Measurements from ENCODE around the gene PDHA1.

Gene PDHA1

GRCh38 chrX:19375546-19375945 is 31.8 kb downstream of the PDHA1 start:
- no peak for DNase-seq (ENCODE audit: low spot score)

DNA sequence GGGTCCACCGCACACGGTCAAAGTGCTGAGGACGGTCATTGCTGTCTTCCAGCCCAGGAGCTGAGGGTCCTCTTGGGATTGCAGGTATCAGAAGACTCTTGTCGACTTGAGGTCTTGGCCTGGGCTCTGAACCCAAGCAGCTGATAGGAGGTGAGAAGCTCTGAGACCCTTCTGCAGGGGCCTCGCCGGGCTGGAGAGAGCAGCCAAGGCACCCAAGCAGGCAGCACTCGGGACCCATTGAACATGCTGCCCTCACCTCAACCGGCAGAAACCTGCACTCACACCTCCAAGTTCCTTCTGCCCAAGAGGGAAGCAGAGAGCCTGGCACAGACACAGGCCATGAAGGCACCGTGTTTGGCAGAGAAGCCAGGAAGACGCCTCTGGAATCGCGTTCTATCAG is 34.1 kb downstream of the PDHA1 start:
- DNase-seq (ENCODE audit: low spot score), result no peak

GRCh38 chrX:19381326-19381725 is 37.6 kb downstream of the PDHA1 start:
- no peak for DNase-seq (ENCODE audit: low spot score)

- DNase-seq (ENCODE audit: low spot score), result peak; percentile 74
Measured at GRCh38 chrX:19382555-19383145, 38.9 kb downstream of the PDHA1 start.

GRCh38 chrX:19386679-19387078 is 43.0 kb downstream of the PDHA1 start:
- DNase-seq (ENCODE audit: low spot score), result no peak

DNA sequence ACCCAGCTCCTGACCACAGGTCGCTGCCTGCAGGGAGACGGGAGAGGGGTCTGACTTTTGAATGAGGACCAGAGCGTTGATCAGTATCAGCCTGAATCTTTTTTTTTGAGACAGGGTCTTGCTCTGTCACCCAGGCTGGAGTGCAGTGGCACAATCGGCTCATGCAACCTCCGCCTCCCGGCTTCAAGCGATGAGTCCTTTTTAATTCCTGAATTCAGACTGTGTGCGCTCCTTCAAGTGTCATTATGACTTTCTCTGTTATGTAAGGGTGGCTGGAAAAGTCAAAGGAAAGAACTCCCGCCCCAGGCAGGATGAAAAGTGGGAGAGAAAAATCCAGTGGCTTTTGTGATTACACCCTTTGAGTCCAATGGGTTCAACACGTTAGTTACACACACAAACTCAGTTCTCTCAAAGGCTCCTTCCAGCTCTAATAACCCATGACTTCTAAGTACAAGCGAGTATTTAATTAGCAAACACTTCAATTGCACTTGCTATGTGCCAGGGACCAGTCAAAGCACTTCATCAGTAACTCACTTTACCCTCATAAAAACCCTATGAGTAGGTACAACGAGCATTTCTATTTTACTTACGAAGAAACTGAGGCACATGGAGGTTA is 44.4 kb downstream of the PDHA1 start:
- no peak for DNase-seq (ENCODE audit: low spot score)

DNA sequence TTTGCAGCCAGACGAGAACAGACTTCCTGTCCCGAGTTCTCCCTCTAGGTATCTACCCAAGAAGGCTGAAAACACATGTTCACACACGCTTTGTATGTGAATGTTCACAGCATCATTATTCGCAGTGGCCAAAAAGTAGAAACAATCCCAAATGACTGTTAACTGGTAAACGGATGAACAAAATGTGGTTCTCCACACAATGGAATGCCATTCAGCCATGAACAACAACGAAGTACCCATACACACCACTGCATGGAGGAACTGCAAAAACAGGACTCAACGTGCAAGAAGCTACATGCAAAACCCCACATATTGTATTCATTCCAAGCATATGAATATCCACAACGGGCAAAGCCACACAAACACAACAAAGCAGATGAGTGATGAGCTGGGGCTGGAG is 45.0 kb downstream of the PDHA1 start:
- DNase-seq (ENCODE audit: low spot score), result no peak

DNA sequence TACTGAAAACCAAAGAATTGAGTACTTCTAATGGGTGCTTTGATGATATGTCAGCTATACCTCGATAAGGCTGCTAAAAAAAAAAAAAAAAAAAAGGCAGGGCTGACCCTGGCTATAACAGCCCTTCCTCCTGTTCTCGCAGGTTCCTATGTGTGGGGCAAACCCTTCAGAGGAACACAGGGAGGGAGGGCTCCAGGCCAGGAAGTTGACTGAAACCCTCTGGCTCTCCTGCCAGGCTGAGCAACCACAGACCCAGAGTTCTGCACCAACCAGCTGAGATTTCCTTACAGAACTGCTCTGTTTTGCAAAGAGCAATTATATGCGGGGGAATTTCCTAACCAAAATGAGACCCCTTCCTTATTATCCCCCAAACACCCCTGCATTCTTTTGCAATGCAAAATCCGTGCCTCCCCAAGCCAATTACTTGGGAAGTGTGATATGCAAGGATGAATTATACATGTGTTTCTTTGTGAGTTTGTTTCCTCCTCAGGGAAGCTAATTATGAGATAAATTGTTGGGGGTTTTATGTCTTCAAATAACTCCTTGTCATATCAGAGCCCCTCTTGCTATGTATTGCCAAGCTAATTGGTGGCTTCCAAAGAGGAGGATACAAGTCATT is 45.6 kb downstream of the PDHA1 start:
- DNase-seq (ENCODE audit: low spot score), result no peak

DNA sequence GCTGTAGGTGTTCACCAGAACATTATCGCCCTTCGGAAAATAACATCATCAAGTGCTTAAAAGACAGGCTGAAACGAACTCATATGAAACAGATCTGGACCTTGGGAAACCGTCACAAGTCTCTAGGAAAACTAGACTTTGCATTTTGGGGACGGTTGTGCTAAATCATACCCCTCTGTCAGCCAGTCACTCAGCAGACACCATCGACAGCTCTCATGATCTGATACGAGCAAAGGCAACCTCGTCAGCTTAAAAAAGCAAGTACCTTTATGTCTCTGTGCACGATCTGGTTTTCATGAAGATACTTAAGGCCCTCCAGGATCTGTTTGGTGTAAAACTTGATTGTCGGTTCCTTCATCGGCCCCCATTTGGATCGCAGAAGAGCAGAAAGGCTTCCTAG is 48.4 kb downstream of the PDHA1 start:
- DNase-seq (ENCODE audit: low spot score), result no peak

- no peak for DNase-seq (ENCODE audit: low spot score)
Measured at GRCh38 chrX:19392703-19393102, 49.0 kb downstream of the PDHA1 start.

- no peak for DNase-seq (ENCODE audit: low spot score)
Measured at GRCh38 chrX:19403696-19404095, 60.0 kb downstream of the PDHA1 start.

- DNase-seq (ENCODE audit: low spot score), result no peak
Measured at GRCh38 chrX:19410259-19410658, 66.5 kb downstream of the PDHA1 start.

Data from D341Med (cell line).